GM19025 (cell line): ENCODE results near the gene TRIM49B.
"Not testable (repeated sequence)": the region's sequence is repeated elsewhere in the genome, so short reads cannot be mapped to it uniquely, and the experiment has no call there.

ENCODE experiments used
- ATAC-seq: cut with Tn5 transposase; IDR thresholded peaks from one replicate; pipeline ENCODE4 v1.9.1; 2021; ENCODE audit warnings: mild to moderate bottlenecking, low read depth, moderate library complexity; ENCODE audit not compliant: unreplicated experiment

TRIM49B gene

GRCh38 chr11:49028523-49028922 lies at the start of gene TRIM49B:
Gene TRIM49B, plus strand, starts transcription at chr11:49028823. Its CDS starts 2,777 bp downstream, at chr11:49031600.
- not testable (repeated sequence) for ATAC-seq

- ATAC-seq, result not testable (repeated sequence)
These were observed 44.8 kb upstream of the TRIM49B start, which contains the start of gene TRIM51G for GRCh38 chr11:48983785-48984184. Gene TRIM51G, minus strand, starts transcription at chr11:48983885. Its CDS starts 2,190 bp downstream, at chr11:48981695.

DNA sequence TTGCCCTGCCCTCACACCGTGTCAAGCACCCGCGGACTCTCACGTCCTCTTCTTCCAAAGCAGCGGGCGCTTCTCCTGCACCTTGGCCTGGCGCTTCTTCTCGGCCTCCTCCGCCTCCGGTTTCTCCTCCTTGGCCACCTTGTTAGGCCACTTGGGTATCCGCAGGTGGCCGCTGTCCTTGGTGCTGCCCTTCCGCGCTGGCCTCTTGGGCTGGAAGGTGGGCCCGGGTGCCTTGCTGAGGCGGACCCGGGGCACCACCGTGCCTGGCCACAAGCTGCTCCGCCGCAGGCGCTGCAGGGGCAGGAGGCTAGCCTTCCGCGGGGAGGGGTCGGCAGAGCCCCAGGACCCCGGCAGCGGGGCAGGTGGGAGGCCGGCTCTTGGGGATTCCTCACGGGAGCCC lies 19.6 kb downstream of the TRIM49B start:
- ATAC-seq, result not testable (repeated sequence)

DNA sequence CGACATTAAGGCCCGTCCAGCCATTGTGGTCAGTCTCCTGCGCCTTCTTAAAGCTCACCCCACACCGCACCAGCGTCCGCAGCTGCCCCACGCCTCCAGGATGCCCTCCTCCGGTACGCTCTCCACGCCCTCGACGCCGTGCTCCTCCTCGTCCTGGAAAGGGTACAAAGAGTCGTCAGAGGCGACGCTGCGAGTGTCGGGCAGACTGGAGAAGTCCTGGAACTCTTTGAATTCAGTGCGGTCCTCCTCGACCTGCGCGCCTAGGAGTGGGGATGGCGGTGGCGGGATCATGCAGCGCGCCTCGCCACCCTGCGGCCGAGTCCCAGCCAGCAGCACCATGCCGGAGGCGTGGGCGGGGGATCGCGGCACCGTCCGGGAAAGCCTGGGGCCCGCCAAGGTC lies 21.2 kb downstream of the TRIM49B start:
- ATAC-seq, result not testable (repeated sequence)

GRCh38 chr11:49059012-49059411 lies 30.4 kb downstream of the TRIM49B start, which contains the start of gene TRIM64C:
Gene TRIM64C, minus strand, starts transcription at chr11:49059112. Its CDS starts 0 bp downstream, at chr11:49059112.
- not testable (repeated sequence) for ATAC-seq

- ATAC-seq, result not testable (repeated sequence)
These were observed 41.3 kb downstream of the TRIM49B start for GRCh38 chr11:49069897-49070296.
